GM06990 (cell line): ENCODE data around the gene CELF5.
"Not testable (repeated sequence)": the region's sequence is repeated elsewhere in the genome, so short reads cannot be mapped to it uniquely, and the experiment has no call there.

ENCODE experiments used
- DNase-seq: peaks from one replicate; pipeline ENCODE4 v3.0.0-alpha.2; 2011; ENCODE audit not compliant: insufficient read length; ENCODE audit errors: extremely low read depth
- H3K27me3 ChIP-seq: replicated peaks from 2 replicates; pipeline ENCODE4 v1.6.0; 2011; ENCODE audit warnings: low read length; ENCODE audit not compliant: control insufficient read depth, insufficient read depth
- H3K36me3 ChIP-seq: 2 replicates; pipeline ENCODE4 v1.5.1; 2011; ENCODE audit warnings: low read length; ENCODE audit not compliant: control insufficient read depth, insufficient read depth
- H3K4me3 ChIP-seq: replicated peaks from 2 replicates; pipeline ENCODE4 v1.5.1; 2011; ENCODE audit warnings: low read depth, mild to moderate bottlenecking, control low read depth, low read length
- TF ChIP-seq, protein P1 (sequence below): IDR thresholded peaks from 2 replicates; pipeline ENCODE4 v1.5.1; 2011; ENCODE audit warnings: low read length, control low read depth, mild to moderate bottlenecking, inconsistent platforms; ENCODE audit not compliant: insufficient read depth, poor library complexity, severe bottlenecking

Gene CELF5

DNA sequence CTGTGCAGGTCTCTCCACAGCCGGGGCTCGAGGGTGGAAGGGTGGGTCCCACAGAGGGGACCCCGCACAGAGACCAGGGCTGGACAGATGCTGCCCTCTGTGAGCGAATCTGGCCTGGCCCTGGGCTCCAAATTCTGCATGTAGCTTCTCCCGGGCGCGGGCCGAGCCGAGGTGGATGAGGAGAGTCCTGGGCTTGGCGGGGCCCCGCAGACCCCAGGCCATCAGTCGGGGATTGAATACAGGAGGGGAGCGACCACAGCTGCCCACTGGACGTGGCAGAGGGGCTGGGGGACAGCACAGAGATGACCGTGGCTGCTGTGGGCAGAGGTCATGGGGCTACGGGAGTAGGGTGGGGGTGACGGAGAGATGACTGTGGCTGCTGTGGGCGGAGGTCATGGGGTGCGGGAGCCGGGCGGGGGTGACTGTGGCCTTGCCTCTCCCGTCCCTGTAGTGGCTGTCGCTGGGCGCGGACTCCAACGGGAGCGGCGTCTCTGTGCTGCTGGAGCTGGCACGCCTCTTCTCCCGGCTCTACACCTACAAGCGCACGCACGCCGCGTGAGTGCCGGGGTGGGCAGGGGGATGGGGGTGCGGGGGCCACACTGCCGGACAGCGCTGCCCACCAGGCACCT lies 23.3 kb upstream of the CELF5 start:
- peaks cover 31% of the 10 kb centered on the region for H3K36me3 ChIP-seq
- no peak for DNase-seq
- no peak overlapping the region for H3K4me3 ChIP-seq
- no peaks in the 10 kb centered on the region for H3K27me3 ChIP-seq
- TF ChIP-seq, protein P1, sequence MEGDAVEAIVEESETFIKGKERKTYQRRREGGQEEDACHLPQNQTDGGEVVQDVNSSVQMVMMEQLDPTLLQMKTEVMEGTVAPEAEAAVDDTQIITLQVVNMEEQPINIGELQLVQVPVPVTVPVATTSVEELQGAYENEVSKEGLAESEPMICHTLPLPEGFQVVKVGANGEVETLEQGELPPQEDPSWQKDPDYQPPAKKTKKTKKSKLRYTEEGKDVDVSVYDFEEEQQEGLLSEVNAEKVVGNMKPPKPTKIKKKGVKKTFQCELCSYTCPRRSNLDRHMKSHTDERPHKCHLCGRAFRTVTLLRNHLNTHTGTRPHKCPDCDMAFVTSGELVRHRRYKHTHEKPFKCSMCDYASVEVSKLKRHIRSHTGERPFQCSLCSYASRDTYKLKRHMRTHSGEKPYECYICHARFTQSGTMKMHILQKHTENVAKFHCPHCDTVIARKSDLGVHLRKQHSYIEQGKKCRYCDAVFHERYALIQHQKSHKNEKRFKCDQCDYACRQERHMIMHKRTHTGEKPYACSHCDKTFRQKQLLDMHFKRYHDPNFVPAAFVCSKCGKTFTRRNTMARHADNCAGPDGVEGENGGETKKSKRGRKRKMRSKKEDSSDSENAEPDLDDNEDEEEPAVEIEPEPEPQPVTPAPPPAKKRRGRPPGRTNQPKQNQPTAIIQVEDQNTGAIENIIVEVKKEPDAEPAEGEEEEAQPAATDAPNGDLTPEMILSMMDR: no peak

DNA sequence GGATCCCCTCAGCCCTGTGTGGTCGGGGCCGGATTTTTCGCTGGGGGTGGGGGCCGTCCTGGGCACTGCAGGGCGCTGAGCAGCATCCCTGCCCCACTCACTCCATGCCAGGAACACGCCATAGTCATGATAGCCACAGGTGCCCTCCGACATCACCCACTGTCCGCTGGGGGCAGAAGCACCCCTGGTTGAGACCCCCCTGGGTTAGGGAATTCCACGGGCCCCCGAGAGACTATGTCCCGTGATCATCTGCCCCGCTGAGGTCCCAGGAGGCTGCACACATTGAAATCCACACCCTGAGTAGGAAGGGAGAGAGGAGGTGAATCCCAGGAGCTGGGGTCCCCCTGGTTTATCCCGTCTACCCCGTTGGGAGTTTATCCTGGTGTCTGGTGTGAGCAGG lies 22.6 kb upstream of the CELF5 start:
- Histone ChIP-seq H3K27me3 (no peaks in the 10 kb centered on the region), H3K4me3 (no peak overlapping the region), H3K36me3 (peaks cover 27% of the 10 kb centered on the region)
- no peak for DNase-seq
- TF ChIP-seq, protein P1: no peak

DNA sequence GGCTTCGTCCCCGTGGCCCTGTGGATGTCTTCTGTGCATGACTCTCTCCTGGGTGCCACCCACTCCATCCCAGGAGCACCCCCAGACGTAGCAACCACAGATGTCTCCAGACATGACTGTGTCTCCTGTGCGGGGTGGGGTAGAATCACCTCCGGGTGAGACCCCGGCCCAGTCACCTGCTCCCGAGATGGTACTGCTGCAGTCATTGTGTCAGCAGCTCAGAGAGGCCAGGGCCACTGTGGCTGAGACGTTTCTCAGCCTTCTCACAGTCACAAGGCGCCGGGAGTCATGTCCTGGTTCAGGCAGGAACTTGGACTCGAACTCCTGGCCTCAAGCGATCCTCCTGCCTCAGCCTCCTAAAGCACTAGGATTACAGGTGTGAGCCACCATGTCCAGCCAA lies 22.1 kb upstream of the CELF5 start:
- DNase-seq: no peak
- TF ChIP-seq, protein P1: no peak
- Histone ChIP-seq H3K4me3 (no peak overlapping the region), H3K27me3 (no peaks in the 10 kb centered on the region), H3K36me3 (peaks cover 28% of the 10 kb centered on the region)

GRCh38 chr19:3202895-3203294 lies 21.6 kb upstream of the CELF5 start:
- not testable (repeated sequence) for DNase-seq, H3K4me3 ChIP-seq, H3K27me3 ChIP-seq
- peaks cover 32% of the 10 kb centered on the region for H3K36me3 ChIP-seq

DNA sequence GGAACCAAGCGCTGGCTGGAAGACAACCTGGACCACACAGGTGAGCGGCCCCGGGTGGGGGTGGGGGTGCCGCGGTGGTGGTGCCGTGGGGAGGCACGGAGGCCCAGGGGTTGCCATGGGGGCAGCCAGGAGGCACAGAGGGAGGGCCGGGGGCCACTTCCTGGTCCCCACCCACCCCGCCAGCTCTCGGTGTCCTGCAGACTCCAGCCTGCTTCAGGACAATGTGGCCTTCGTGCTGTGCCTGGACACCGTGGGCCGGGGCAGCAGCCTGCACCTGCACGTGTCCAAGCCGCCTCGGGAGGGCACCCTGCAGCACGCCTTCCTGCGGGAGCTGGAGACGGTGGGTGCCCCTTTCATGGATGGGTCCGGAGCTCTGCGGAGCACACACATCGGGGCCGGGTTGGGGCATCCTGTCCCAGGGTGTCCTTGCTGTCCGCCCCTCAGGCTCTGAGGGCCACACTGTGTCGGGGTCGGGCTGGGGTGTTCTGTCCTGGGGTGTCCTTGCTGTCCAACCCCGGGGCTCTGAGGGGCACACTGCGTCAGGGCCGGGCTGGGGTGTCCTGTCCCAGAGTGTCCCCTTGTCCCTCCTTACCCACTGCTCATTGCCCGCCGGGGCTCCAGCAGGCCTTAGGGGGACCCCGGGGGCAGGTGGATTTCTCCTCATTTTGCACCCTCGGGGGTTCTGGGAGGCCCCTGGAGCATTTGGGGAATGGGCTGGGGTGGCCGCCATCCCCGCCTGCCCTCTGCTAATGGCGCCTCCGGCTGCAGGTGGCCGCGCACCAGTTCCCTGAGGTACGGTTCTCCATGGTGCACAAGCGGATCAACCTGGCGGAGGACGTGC lies 20.4 kb upstream of the CELF5 start:
- Histone ChIP-seq H3K4me3 (no peak overlapping the region), H3K36me3 (peaks cover 27% of the 10 kb centered on the region), H3K27me3 (no peaks in the 10 kb centered on the region)
- TF ChIP-seq, protein P1: no peak
- no peak for DNase-seq

DNA sequence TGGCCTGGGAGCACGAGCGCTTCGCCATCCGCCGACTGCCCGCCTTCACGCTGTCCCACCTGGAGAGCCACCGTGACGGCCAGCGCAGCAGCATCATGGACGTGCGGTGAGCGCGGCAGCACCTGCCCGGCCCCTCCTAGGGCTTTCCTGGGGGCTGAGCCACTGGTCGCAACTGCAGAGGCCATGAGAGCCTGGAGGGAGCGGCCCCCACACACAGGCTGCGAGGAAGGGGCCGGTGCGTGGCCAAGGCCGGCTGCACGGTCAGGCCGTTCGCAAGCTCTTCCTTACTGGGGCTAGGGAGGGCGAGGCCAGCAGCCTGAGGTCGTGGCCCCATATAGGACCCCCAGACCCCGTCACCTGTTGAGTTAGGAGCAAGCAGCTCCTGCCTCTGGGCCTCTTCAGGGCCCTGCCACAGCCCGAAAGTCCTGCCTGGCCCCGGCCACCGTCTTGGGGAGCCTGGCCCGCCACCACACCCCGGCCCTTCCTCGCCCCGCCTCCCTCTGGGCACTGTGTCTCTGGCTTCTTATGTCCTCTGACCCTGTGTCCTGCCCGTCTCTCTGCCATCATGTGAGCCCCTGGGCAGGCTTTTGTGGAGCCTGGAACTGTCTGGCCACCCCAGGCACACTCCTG lies 19.7 kb upstream of the CELF5 start:
- no peak overlapping the region for H3K4me3 ChIP-seq
- H3K36me3 ChIP-seq: peaks cover 24% of the 10 kb centered on the region
- TF ChIP-seq, protein P1: no peak
- H3K27me3 ChIP-seq: no peaks in the 10 kb centered on the region
- no peak for DNase-seq
